HG03060 (cell line): ENCODE results near the gene GMFB.
A peak's percentile ranks its signal among the peaks of the same experiment; 100 is the strongest.
"Not testable (repeated sequence)": the region's sequence is repeated elsewhere in the genome, so short reads cannot be mapped to it uniquely, and the experiment has no call there.

Source experiments
- ATAC-seq: cut with Tn5 transposase; IDR thresholded peaks from one replicate; pipeline ENCODE4 v1.9.1; 2021; ENCODE audit warnings: low read depth, moderate number of reproducible peaks; ENCODE audit not compliant: unreplicated experiment

Gene GMFB

GRCh38 chr14:54462048-54462447 is 26.7 kb downstream of the GMFB start:
- ATAC-seq = no peak

GRCh38 chr14:54459106-54459505 is 29.7 kb downstream of the GMFB start:
- no peak for ATAC-seq

- not testable (repeated sequence) for ATAC-seq
Measured at GRCh38 chr14:54458536-54458935, 30.2 kb downstream of the GMFB start.

- ATAC-seq = no peak
Measured at GRCh38 chr14:54457609-54457996, 31.2 kb downstream of the GMFB start.

- not testable (repeated sequence) for ATAC-seq
Measured at GRCh38 chr14:54456820-54457608, 31.8 kb downstream of the GMFB start.

- no peak for ATAC-seq
Measured at GRCh38 chr14:54455363-54455762, 33.4 kb downstream of the GMFB start.

GRCh38 chr14:54453990-54454389 is 34.8 kb downstream of the GMFB start:
- not testable (repeated sequence) for ATAC-seq

GRCh38 chr14:54453252-54453651 is 35.5 kb downstream of the GMFB start:
- ATAC-seq = no peak

GRCh38 chr14:54451961-54452360 is 36.8 kb downstream of the GMFB start:
- no peak for ATAC-seq

GRCh38 chr14:54451121-54451601 is 37.6 kb downstream of the GMFB start:
- ATAC-seq = no peak

- peak; percentile 69 for ATAC-seq
Measured at GRCh38 chr14:54450535-54450934, 38.2 kb downstream of the GMFB start.

- ATAC-seq = no peak
Measured at GRCh38 chr14:54447231-54447692, 41.5 kb downstream of the GMFB start.

GRCh38 chr14:54446161-54446693 is 42.6 kb downstream of the GMFB start:
- no peak for ATAC-seq

GRCh38 chr14:54444681-54445080 is 44.1 kb downstream of the GMFB start:
- no peak for ATAC-seq

GRCh38 chr14:54443981-54444380 is 44.8 kb downstream of the GMFB start:
- ATAC-seq = no peak

- ATAC-seq = not testable (repeated sequence)
Measured at GRCh38 chr14:54442961-54443360, 45.8 kb downstream of the GMFB start.

GRCh38 chr14:54440873-54441868 is 47.6 kb downstream of the GMFB start, which contains the start of gene CNIH1:
Gene CNIH1 (minus strand): TSS chr14:54441374. CDS start chr14:54441327, 47 bp downstream.
- ATAC-seq = peak; percentile 64

GRCh38 chr14:54440476-54440872 is 48.3 kb downstream of the GMFB start:
- ATAC-seq = peak; percentile 2

- ATAC-seq = no peak
Measured at GRCh38 chr14:54440037-54440436, 48.7 kb downstream of the GMFB start.

- no peak for ATAC-seq
Measured at GRCh38 chr14:54438703-54439102, 50.1 kb downstream of the GMFB start.

GRCh38 chr14:54437954-54438353 is 50.8 kb downstream of the GMFB start:
- not testable (repeated sequence) for ATAC-seq
